GM12864 (cell line): ENCODE measurements around the gene ARNT2.

Experiments
- DNase-seq: peaks from one replicate; pipeline ENCODE4 v3.0.0-alpha.2; 2011; ENCODE audit warnings: low read depth
- H3K4me3 ChIP-seq: 2 replicates; pipeline ENCODE4 v1.5.1; 2011; ENCODE audit warnings: mild to moderate bottlenecking, low read depth, low read length, control low read depth
- TF ChIP-seq, protein P1 (sequence below): IDR thresholded peaks from 2 replicates; pipeline ENCODE4 v1.5.1; 2011; ENCODE audit warnings: low read depth, mild to moderate bottlenecking, moderate library complexity, low read length, control low read depth, inconsistent platforms; ENCODE audit errors: missing control alignments

ARNT2 gene

DNA sequence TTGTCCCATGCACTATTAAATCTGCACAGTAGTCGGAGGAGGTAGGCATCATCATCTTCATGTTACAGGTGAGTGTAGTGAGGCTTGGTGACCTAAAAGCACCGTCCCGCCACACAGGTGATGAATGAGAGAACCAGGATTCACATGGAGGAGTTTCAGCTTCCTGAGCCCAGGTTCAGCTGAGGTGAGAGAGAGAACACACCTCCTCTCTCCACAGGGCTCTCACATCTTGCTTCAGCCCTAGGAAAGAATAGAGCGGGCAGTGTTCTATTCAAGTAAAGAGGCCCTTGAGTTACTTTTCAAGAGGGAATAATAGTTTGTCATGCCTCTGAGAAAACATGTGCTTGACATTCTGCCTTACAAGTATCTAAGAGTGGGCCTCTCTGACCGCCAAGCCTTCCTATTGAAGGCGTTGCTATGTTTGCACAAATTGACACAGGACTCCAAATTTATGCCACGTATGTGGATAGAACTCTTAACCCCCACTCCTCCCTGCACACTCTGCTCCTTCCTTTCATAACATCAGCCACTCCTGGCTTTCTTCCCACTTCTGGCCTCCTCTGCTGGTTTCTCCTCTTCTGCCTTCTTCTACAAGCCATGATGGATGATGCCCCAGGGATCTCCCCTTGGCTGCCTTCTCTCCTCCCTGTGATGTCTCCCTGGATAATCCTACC is 152.6 kb downstream of the ARNT2 start:
- TF ChIP-seq, protein P1, sequence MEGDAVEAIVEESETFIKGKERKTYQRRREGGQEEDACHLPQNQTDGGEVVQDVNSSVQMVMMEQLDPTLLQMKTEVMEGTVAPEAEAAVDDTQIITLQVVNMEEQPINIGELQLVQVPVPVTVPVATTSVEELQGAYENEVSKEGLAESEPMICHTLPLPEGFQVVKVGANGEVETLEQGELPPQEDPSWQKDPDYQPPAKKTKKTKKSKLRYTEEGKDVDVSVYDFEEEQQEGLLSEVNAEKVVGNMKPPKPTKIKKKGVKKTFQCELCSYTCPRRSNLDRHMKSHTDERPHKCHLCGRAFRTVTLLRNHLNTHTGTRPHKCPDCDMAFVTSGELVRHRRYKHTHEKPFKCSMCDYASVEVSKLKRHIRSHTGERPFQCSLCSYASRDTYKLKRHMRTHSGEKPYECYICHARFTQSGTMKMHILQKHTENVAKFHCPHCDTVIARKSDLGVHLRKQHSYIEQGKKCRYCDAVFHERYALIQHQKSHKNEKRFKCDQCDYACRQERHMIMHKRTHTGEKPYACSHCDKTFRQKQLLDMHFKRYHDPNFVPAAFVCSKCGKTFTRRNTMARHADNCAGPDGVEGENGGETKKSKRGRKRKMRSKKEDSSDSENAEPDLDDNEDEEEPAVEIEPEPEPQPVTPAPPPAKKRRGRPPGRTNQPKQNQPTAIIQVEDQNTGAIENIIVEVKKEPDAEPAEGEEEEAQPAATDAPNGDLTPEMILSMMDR, result no peak
- H3K4me3 ChIP-seq, result no peak overlapping the region
- no peak for DNase-seq

DNA sequence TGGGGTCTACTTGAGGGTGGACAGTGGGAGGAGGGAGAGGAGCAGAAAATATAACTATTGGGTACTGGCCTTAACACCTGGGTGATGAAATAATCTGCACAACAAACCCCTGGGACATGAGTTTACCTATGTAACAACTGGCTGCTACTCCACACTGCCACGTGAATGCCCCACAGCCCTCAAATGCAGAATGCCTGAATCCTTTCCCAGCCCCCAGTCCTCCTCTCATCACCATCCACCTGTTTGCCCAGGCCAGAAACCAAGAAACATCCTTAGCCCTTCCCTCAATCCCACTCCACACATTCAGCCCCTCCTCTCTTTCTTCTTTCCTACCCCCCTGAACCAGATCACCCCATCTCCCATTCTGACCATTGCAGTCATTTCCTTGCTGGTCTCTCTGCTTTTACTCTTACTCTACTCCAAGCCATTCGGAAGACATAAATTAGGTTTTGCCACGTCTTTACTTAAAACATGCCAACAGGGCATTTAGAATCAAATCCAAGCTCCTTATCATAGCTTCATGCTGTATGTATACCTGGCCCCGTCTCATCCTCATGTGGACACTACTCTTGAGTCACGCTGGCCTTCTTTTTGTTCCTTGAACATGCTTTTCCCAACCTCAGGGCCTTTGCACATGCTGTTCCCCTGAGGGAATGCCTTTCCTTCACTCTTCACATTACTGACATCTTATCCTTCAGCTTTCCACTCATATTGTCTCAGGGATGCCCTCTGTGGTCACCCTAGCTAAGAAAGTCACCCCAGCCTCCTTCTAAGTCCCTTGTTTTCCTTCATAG is 153.5 kb downstream of the ARNT2 start:
- DNase-seq, result no peak
- no peak overlapping the region for H3K4me3 ChIP-seq
- TF ChIP-seq, protein P1, result no peak

DNA sequence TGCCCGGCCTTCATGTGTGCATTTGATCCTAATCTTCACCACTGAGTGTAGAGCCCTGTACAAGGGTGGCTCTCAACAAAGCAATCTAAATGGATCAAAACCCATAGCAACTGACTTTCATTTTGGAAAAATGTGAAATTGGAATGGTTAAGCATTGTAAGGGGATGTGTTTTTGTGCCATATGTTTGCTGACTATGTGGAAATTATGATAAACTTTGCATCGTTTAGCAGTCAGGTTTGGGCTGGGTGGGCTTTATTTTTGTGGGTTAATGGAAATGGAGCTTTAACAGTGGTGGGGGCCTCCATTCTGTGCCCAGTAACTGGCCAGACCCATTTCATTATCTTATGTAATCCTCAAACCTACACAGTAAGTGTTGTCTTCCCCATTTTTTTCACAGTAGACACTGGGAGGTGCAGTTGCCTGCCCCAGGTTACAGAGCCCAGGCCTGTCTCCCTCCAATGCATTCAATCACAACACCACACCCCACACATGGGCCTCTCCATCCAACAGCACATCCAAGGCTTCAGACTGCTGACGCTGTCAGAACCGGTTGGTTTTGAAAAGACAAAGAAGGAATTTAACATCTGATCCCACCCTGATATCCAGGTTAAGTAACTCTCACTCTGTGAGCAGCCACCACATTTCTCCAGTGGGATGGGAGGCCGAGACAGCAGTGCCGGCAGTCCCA is 154.6 kb downstream of the ARNT2 start:
- H3K4me3 ChIP-seq, result no peak overlapping the region
- DNase-seq, result no peak
- TF ChIP-seq, protein P1, result no peak

DNA sequence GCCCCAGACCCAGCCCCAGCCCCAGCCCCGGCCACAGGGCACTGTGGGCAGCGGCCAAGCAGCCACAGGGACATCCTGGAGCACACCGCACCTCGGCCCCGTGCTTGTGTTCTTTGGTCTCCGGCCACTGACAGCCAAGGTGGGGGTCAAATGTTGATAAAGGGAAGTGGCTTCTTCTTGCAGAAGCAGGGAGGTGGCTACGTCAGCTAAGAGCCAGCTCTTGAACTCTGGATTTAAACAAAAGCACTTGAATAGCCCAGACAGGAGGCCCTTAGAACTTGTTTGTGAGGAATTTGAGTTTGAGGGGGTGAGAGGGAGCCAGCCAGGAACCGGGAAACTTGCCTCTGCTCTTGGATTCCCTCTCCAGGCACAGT is 155.1 kb downstream of the ARNT2 start:
- DNase-seq, result no peak
- no peak overlapping the region for H3K4me3 ChIP-seq
- TF ChIP-seq, protein P1, result no peak

DNA sequence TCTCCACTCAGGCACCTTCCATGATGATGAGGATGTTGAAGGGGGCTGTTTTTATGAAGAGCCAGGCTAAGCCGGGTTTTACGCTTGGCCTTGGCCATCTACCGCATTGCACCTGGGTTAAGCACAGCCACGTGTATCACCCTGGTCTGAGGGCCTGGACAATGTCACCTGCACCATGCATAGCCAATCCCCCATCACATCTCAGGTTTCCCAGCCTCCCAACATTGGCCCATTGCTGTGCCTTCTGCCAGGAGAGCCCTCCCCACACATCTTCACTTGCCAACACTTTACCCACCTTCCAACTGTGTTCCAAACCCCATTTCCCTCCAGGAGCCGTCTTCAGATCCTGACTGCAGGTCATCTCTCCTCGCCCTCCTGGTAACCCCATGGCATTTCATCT is 155.6 kb downstream of the ARNT2 start:
- DNase-seq, result no peak
- no peak overlapping the region for H3K4me3 ChIP-seq
- TF ChIP-seq, protein P1, result no peak

DNA sequence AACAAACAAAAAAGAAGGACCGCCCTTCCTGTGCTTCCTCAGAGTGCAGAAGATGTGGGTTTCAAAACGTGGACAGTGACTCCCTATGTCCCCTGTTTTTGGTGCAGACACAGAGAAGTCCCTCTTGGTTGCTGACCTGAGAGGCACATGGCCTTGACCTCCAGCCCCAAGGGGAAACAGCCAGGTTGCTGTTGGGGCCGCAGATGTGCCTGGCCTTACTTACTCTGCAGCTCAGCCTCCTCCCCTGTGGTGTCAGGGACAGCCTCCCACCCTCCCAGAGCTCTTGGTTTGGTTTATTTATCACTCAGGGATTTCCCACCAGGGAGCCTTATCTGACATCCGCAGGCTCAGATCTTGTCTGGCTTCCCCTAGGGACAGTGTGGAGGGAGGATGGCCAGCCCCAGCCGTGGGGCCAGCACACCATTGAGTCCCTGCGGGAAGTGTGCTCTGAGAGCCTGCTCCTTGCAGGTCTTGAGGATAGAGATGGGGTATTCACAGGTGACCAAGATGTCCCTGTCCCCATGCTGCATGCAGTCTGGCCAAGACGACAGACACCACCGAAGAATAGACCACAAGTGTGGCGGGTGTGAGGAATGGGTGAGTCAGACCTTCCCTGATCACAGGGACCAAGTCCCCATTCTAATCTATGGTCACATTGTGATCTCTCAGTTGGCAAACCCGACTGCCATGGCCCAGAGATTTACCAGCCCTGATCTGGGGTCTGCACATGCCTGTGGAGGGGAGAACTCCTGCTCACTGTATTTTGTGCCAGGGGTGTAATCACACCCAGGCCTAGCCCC is 156.6 kb downstream of the ARNT2 start:
- no peak overlapping the region for H3K4me3 ChIP-seq
- DNase-seq, result no peak
- TF ChIP-seq, protein P1, result no peak
